Raji (cell line): ENCODE results near the gene LCA5.

ENCODE experiments used
- POLR2A ChIP-seq: IDR thresholded peaks from 2 replicates; pipeline ENCODE4 v1.6.1; 2011; ENCODE audit warnings: low read depth, low read length, control low read depth; ENCODE audit not compliant: insufficient read depth

Gene LCA5

DNA sequence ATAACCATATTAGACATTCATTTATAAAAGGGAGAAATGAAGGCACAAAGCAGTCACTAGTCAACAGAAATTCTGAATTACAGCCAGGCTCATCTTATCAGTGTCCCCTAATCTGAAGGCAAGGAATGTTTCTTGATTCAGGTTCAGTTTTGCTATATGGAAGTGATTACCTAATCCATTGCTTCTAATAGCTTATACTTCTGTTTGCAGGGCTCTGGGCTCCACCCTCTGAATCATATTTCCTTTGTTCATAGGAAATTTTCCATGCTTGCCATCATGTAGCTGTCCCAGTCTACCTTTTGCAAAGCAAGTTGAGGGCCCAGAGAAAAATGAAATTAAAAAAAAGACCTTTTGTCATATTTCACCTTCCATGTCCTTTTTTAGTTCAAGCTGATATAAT lies 96.0 kb downstream of the LCA5 start:
- no peak for TF ChIP-seq POLR2A

DNA sequence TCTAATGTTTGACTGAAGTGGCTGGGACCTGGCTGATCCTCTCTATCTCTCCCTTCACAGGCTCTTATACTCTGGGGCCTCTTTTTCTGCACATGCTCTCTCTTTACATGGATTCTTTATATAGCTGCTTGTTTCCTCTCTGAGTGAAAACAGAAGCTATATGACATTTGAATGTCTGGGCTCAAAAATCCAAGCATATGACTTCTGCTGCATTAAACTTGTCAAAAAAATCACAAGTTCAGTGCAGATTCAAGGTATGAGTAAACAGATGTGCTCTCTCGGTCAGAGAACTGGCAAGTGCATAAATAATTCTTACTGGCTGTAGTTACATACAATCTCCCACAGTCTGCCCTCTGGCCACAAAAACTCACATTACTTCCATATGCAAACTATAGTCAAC lies 96.6 kb downstream of the LCA5 start:
- no peak for TF ChIP-seq POLR2A

- no peak for TF ChIP-seq POLR2A
Measured at GRCh38 chr6:79438030-79438429, 99.2 kb downstream of the LCA5 start.

- TF ChIP-seq POLR2A, result no peak
Measured at GRCh38 chr6:79436241-79436640, 101.0 kb downstream of the LCA5 start.

GRCh38 chr6:79435746-79436145 lies 101.5 kb downstream of the LCA5 start:
- no peak for TF ChIP-seq POLR2A
